Measurements from ENCODE around the gene ALDH3B1.

The ALDH3B1 gene

DNA sequence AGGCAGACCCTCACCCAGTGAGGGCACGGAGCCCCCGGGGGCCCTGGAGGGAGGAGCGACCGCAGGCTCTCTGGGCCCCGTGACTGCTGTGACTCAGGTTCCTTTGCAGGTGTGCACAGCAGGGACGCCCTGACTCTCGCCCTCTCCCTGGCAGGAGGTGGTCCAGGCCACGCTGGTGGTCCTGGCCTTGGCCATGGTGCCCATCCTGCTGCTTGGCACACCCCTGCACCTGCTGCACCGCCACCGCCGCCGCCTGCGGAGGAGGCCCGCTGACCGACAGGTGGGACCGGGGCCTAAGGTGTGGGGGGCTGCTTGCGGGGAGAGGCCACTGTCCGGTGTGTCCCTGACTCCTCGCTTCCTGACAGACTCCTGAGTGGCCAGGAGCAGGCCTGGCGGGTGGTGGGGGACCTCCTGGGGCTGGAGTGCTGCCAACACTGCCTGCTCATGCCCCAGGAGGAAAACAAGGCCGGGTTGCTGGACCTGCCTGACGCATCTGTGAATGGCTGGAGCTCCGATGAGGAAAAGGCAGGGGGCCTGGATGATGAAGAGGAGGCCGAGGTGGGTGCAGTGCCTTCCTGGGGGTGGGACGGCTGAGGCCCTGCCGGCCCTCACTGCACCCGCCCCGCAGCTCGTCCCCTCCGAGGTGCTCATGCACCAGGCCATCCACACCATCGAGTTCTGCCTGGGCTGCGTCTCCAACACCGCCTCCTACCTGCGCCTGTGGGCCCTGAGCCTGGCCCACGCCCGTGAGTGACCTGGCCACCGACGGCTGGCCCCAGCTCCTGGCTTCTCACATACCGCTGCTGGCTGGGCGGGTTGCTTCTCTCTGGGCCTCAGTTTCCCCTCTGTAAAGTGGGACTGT, 39.6 kb downstream of the ALDH3B1 start:
- no peak for DNase-seq (ENCODE audit: low read depth)
- no peak overlapping the region for H3K4me3 ChIP-seq (ENCODE audit: low read length)
- TF ChIP-seq CTCF (conservative IDR thresholded peaks at IDR 0.05; ENCODE audit: low read length), result no peak

DNA sequence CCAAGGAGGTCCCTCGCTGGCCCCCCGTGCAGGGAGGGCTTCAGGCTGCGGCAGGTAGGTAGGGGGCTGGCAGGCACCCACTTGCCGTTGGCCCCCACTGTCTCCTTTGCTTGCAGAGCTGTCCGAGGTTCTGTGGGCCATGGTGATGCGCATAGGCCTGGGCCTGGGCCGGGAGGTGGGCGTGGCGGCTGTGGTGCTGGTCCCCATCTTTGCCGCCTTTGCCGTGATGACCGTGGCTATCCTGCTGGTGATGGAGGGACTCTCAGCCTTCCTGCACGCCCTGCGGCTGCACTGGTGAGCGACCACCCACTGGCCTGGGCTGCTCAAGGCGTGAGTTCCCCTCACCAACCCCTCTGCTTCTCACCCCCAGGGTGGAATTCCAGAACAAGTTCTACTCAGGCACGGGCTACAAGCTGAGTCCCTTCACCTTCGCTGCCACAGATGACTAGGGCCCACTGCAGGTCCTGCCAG, 40.3 kb downstream of the ALDH3B1 start:
- DNase-seq (ENCODE audit: low read depth), result no peak
- H3K4me3 ChIP-seq (ENCODE audit: low read length), result no peak overlapping the region
- TF ChIP-seq CTCF (conservative IDR thresholded peaks at IDR 0.05; ENCODE audit: low read length), result no peak

GRCh38 chr11:68051191-68052136, 41.3 kb downstream of the ALDH3B1 start:
- no peak overlapping the region for H3K4me3 ChIP-seq (ENCODE audit: low read length)
- no peak for DNase-seq (ENCODE audit: low read depth)
- no peak for TF ChIP-seq CTCF (conservative IDR thresholded peaks at IDR 0.05; ENCODE audit: low read length)

DNA sequence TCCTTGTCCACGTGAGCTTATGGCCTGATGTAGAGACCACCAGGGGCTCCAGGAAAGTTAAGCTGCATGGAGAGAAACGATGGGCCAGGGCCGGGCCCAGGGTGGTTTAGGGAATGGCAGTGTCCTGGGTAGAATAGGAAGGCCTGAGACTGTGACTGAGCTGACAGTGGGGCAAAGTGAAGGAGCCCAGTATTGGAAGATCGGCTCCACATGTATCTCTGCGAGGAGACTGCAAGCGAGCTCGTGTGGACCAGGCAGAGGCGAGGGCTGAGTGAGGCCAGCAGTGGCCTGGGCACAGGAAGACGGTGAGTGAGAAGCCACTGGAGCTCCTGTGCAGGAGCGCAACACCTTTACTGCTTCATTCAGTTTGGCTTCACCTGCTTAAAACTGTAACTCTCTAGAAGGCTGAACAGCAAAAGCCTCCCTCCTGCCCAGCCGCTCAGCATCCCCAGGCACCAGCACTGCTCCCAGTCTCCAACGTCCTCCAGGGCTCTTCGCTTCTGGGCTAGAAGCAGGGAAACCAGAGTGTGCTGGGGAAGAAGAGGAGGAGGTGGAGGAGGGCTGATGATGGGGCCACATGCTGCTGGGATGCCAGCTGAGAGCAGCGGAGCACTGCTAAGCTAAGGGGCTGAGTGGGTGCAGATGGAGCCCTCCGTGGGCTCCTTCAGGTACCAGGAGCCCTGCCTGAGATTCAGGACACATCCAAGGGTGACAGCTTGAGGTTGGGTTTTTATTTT, 42.2 kb downstream of the ALDH3B1 start:
- no peak for TF ChIP-seq CTCF (conservative IDR thresholded peaks at IDR 0.05; ENCODE audit: low read length)
- DNase-seq (ENCODE audit: low read depth), result no peak
- no peak overlapping the region for H3K4me3 ChIP-seq (ENCODE audit: low read length)

GRCh38 chr11:68053117-68053516, 43.0 kb downstream of the ALDH3B1 start:
- TF ChIP-seq CTCF (conservative IDR thresholded peaks at IDR 0.05; ENCODE audit: low read length), result no peak
- no peak overlapping the region for H3K4me3 ChIP-seq (ENCODE audit: low read length)
- no peak for DNase-seq (ENCODE audit: low read depth)

GRCh38 chr11:68053981-68054812, 44.1 kb downstream of the ALDH3B1 start:
- H3K4me3 ChIP-seq (ENCODE audit: low read length), result no peak overlapping the region
- no peak for TF ChIP-seq CTCF (conservative IDR thresholded peaks at IDR 0.05; ENCODE audit: low read length)
- no peak for DNase-seq (ENCODE audit: low read depth)

All from AG10803 (cell line).